Brain microvascular endothelial cell (primary cell): ENCODE data around the gene DAP.
A peak's percentile ranks its signal among the peaks of the same experiment; 100 is the strongest.

Source experiments
- DNase-seq: peaks from one replicate; pipeline ENCODE4 v3.0.0-alpha.2; 2020
- H3K27ac ChIP-seq: fragments of 250-450 bp; sonication (Bioruptor Pico); 2 replicates; pipeline ENCODE4 v1.5.1; 2020; ENCODE audit warnings: mild to moderate bottlenecking, moderate library complexity
- H3K27me3 ChIP-seq: fragments of 250-450 bp; sonication (Bioruptor Pico); replicated peaks from 2 replicates; pipeline ENCODE4 v1.5.1; 2020; ENCODE audit warnings: mild to moderate bottlenecking
- H3K36me3 ChIP-seq: fragments of 250-450 bp; sonication (Bioruptor Pico); replicated peaks from 2 replicates; pipeline ENCODE4 v1.5.1; 2020; ENCODE audit warnings: mild to moderate bottlenecking
- H3K4me3 ChIP-seq: 2 replicates; pipeline ENCODE4 v1.5.1; 2011; ENCODE audit warnings: low read depth, mild to moderate bottlenecking, control low read depth, low read length, moderate library complexity
- in situ Hi-C: cut with HindIII; loops from 2 replicates; pipeline ENCODE4 v1.10.0; 2017; ENCODE audit warnings: low sequenced_read_pairs, low pct_ligation_motif_present
- TF ChIP-seq, protein P1 (sequence below): IDR thresholded peaks from 2 replicates; pipeline ENCODE4 v1.5.1; 2011; ENCODE audit warnings: low read depth, mild to moderate bottlenecking, moderate library complexity, low read length, control low read depth, inconsistent platforms; ENCODE audit errors: missing control alignments

Gene DAP

GRCh38 chr5:10700516-10700915 lies 60.5 kb downstream of the DAP start:
- TF ChIP-seq, protein P1, sequence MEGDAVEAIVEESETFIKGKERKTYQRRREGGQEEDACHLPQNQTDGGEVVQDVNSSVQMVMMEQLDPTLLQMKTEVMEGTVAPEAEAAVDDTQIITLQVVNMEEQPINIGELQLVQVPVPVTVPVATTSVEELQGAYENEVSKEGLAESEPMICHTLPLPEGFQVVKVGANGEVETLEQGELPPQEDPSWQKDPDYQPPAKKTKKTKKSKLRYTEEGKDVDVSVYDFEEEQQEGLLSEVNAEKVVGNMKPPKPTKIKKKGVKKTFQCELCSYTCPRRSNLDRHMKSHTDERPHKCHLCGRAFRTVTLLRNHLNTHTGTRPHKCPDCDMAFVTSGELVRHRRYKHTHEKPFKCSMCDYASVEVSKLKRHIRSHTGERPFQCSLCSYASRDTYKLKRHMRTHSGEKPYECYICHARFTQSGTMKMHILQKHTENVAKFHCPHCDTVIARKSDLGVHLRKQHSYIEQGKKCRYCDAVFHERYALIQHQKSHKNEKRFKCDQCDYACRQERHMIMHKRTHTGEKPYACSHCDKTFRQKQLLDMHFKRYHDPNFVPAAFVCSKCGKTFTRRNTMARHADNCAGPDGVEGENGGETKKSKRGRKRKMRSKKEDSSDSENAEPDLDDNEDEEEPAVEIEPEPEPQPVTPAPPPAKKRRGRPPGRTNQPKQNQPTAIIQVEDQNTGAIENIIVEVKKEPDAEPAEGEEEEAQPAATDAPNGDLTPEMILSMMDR: no peak
- DNase-seq: no peak
- in situ Hi-C loops: no loop called here
- no peak overlapping the region for H3K27ac ChIP-seq
- no peaks in the 10 kb centered on the region for H3K27me3 ChIP-seq
- H3K4me3 ChIP-seq: no peak overlapping the region
- no peaks in the 10 kb centered on the region for H3K36me3 ChIP-seq

- in situ Hi-C loops: no loop called here
- TF ChIP-seq, protein P1: no peak
- H3K27me3 ChIP-seq: no peaks in the 10 kb centered on the region
Measured at GRCh38 chr5:10699987-10700386, 61.0 kb downstream of the DAP start.

DNA sequence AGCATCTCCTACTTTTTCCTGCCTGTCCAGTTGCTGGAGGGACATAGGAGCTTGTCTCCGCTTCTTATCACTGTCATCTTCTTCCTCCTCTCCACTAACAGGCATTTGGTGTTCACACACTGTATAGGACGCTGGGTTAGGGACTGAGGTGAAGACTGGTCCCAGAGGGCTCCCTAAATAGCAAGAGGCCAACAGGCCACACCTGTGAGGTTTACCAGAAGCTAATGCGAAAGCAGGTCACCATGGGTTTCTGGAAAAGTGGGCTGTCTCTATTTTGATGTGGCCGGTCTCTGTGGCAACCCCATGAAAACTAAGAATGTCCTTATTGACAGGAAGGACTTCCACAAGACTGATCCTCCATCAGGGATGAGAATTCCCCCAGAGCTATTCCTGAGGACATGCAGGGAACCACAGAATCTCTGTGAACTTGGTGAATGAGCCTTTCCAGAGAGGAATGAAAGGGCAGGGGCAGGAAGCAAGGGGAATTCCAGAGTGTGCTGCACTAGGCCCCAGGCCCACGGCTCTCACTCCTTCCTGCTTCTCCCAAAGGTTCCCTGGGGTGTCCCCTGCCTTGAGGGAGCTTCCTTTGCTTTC lies 61.7 kb downstream of the DAP start:
- in situ Hi-C loops: no loop called here
- Histone ChIP-seq H3K4me3 (no peak overlapping the region), H3K36me3 (peaks cover 2% of the 10 kb centered on the region), H3K27ac (no peak overlapping the region), H3K27me3 (no peaks in the 10 kb centered on the region)
- TF ChIP-seq, protein P1: no peak
- DNase-seq: no peak

More at GRCh38 chr5:10699987-10700386, 61.0 kb downstream of the DAP start:
- H3K36me3 ChIP-seq: no peaks in the 10 kb centered on the region
- H3K4me3 ChIP-seq: no peak overlapping the region
- no peak overlapping the region for H3K27ac ChIP-seq
- no peak for DNase-seq

- TF ChIP-seq, protein P1: no peak
- Histone ChIP-seq H3K4me3 (no peak overlapping the region), H3K27me3 (no peaks in the 10 kb centered on the region), H3K36me3 (peaks cover 2% of the 10 kb centered on the region), H3K27ac (no peak overlapping the region)
- no peak for DNase-seq
- in situ Hi-C loops: no loop called here
Measured at GRCh38 chr5:10695759-10696543, 65.1 kb downstream of the DAP start.

DNA sequence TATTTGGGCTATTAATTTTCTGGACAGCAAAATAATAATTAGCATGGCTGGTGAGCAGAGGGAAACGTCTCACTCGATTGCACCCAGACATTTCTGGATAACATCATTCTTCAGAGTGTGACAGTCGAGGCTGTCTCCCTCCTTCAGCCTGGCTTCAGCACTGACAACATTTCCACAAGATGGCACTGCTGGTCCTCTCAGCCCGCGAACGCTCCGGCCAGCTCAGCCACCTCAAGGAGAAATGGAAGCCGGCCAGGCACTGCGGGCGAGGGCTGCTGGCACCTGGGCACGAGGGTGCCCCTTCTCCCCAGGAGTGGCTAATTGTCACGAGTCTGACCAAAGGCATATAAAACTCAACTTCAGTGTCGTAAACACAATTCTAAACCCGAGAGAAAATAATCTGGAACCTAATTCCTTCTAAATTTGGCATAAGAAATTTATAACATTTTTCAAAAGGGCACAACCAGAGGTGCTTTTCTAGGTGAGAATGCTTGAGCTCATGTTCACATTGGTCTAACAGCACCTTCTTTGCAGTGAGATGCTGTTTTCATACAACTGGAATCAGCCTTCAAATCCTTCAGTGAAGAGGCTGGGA lies 65.9 kb downstream of the DAP start:
- Histone ChIP-seq H3K4me3 (no peak overlapping the region), H3K27ac (no peak overlapping the region), H3K27me3 (no peaks in the 10 kb centered on the region), H3K36me3 (peaks cover 2% of the 10 kb centered on the region)
- peak; percentile 60 for DNase-seq
- in situ Hi-C loops: no loop called here
- TF ChIP-seq, protein P1: peak; percentile 91
